PC-3 (cell line): ENCODE results near the gene ATP8A2.

Experiments used
- EZH2 ChIP-seq: fragments of 300-600 bp; sonication (generic); IDR thresholded peaks from one replicate; pipeline ENCODE4 v1.6.1; 2017; ENCODE audit warnings: antibody characterized with exemption, mild to moderate bottlenecking, low read length; ENCODE audit not compliant: unreplicated experiment
- EZH2phosphoT487 ChIP-seq: fragments of 300-600 bp; sonication (generic); IDR thresholded peaks from 2 replicates; pipeline ENCODE4 v1.6.1; 2018; ENCODE audit warnings: mild to moderate bottlenecking, antibody characterized with exemption, low read length, borderline replicate concordance
- TF ChIP-seq, protein P1 (sequence below): fragments of 300-600 bp; sonication (generic); conservative IDR thresholded peaks from 2 replicates; pipeline ENCODE4 v1.5.1; 2017; ENCODE audit warnings: antibody characterized with exemption, low read depth, mild to moderate bottlenecking, low read length

DNA sequence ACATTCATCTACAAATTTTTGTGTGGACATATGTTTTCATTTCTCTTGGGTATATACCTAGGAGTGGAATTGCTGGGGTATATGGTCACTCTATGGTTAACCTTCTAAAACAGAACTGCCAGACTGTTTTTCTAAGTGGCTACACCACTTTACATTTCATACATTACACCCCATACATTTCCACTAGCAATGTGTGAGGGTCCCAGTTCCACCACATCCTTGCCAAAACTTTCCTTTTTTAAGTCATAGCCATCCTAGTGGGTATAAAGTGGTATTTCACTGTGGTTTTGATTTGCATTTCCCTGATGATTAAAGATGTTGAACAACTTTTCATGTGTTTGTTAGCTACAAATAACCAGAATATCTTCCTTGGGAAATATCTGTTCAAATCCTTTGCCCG, 344.0 kb downstream of the ATP8A2 start:
- TF ChIP-seq, protein P1, sequence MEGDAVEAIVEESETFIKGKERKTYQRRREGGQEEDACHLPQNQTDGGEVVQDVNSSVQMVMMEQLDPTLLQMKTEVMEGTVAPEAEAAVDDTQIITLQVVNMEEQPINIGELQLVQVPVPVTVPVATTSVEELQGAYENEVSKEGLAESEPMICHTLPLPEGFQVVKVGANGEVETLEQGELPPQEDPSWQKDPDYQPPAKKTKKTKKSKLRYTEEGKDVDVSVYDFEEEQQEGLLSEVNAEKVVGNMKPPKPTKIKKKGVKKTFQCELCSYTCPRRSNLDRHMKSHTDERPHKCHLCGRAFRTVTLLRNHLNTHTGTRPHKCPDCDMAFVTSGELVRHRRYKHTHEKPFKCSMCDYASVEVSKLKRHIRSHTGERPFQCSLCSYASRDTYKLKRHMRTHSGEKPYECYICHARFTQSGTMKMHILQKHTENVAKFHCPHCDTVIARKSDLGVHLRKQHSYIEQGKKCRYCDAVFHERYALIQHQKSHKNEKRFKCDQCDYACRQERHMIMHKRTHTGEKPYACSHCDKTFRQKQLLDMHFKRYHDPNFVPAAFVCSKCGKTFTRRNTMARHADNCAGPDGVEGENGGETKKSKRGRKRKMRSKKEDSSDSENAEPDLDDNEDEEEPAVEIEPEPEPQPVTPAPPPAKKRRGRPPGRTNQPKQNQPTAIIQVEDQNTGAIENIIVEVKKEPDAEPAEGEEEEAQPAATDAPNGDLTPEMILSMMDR = no peak
- TF ChIP-seq EZH2 = no peak
- TF ChIP-seq EZH2phosphoT487 = no peak
